PC-9 (cell line): Measurements from ENCODE around the gene TBC1D3I. TPM values are rescaled to one million over a fixed set of nuclear protein-coding genes. Genes with fewer than 3 reads are reported as not detected.

Experiments
- BruUV-seq: library from RNA; stranded (reverse); fragments of 400-500 nt; replicated peaks from 2 replicates; lab custom pipeline; 2021; lab: Mats Ljungman, UMichigan
- CTCF ChIA-PET: fragments of 300-600 bp; sonication (Branson Sonifier 250); formaldehyde crosslinking; loops from one replicate; lab custom pipeline; 2022; ENCODE audit warnings: antibody characterized with exemption; lab: Charles Lee
- POLR2A ChIA-PET: fragments of 300-600 bp; sonication (Branson Sonifier 250); formaldehyde crosslinking; loops from one replicate; lab custom pipeline; 2022; ENCODE audit warnings: antibody characterized with exemption; ENCODE audit not compliant: unreplicated experiment; lab: Charles Lee
- DNase-seq, 2 experiments: peaks; one replicate each; pipeline versions ENCODE4 v3.0.0 to v3.0.0-alpha.2; 2015 to 2022; ENCODE audit warnings: mixed read lengths in 1 of 2
- H2AFZ ChIP-seq: fragments of 200-600 bp; sonication (generic); 2 replicates; pipeline ENCODE4 v1.8.1; 2017; ENCODE audit warnings: antibody characterized with exemption
- H3F3A ChIP-seq: fragments of 200-600 bp; sonication (generic); 2 replicates; pipeline ENCODE4 v1.8.1; 2017; ENCODE audit warnings: antibody characterized with exemption, mild to moderate bottlenecking, low read depth; ENCODE audit not compliant: insufficient read depth
- H3K27ac ChIP-seq: fragments of 200-600 bp; sonication (generic); 2 replicates; pipeline ENCODE4 v1.6.1; 2016; ENCODE audit warnings: mixed run types
- H3K27me3 ChIP-seq: fragments of 200-600 bp; sonication (generic); 2 replicates; pipeline ENCODE4 v1.6.1; 2016; ENCODE audit warnings: low read depth, mixed run types; ENCODE audit not compliant: insufficient read depth
- H3K36me3 ChIP-seq: fragments of 200-600 bp; sonication (generic); 2 replicates; pipeline ENCODE4 v1.6.1; 2016; ENCODE audit warnings: low read depth, mixed run types
- H3K4me1 ChIP-seq: fragments of 200-600 bp; sonication (generic); replicated peaks from 2 replicates; pipeline ENCODE4 v1.6.1; 2016; ENCODE audit warnings: mixed run types; ENCODE audit not compliant: insufficient read depth
- H3K4me2 ChIP-seq: fragments of 200-600 bp; sonication (generic); 2 replicates; pipeline ENCODE4 v1.6.1; 2017; ENCODE audit warnings: mixed run types
- H3K4me3 ChIP-seq: fragments of 200-600 bp; sonication (generic); 2 replicates; pipeline ENCODE4 v1.6.1; 2016; ENCODE audit warnings: mixed run types
- H3K79me2 ChIP-seq: fragments of 200-600 bp; sonication (generic); 2 replicates; pipeline ENCODE4 v1.6.1; 2017; ENCODE audit warnings: low read depth, mixed run types
- H3K9me2 ChIP-seq: fragments of 200-600 bp; sonication (generic); 2 replicates; pipeline ENCODE4 v1.8.1; 2017; ENCODE audit warnings: mild to moderate bottlenecking; ENCODE audit not compliant: insufficient read depth
- H3K9me3 ChIP-seq: fragments of 200-600 bp; sonication (generic); 2 replicates; pipeline ENCODE4 v1.8.1; 2016; ENCODE audit warnings: low read depth; ENCODE audit not compliant: insufficient read depth
- H4K20me1 ChIP-seq: fragments of 200-600 bp; sonication (generic); 2 replicates; pipeline ENCODE4 v1.8.1; 2017; ENCODE audit not compliant: insufficient read depth
- CTCF ChIP-seq: fragments of 200-600 bp; sonication (generic); conservative IDR thresholded peaks from 2 replicates; pipeline ENCODE4 v1.6.1; 2017; ENCODE audit warnings: mixed run types, antibody characterized with exemption, mild to moderate bottlenecking, moderate library complexity
- EZH2 ChIP-seq: fragments of 200-600 bp; sonication (generic); IDR thresholded peaks from 2 replicates; pipeline ENCODE4 v1.8.0; 2017; ENCODE audit warnings: antibody characterized with exemption, low read depth
- intact Hi-C: fragments of 100-400 bp; cut with micrococcal nuclease; formaldehyde crosslinking; loops from one replicate; pipeline ENCODE4 v1.10.0; 2022; ENCODE audit not compliant: unreplicated experiment
- total RNA-seq: library from RNA; stranded (reverse); gene quantifications from 2 replicates; pipeline ENCODE4 v1.2.3, GENCODE V29; 2021

Gene TBC1D3I
- total RNA-seq, 1 experiment from 2014 or later: 0.81 TPM

- H3K79me2 ChIP-seq: no peaks in the 10 kb centered on the region
- H3K4me2 ChIP-seq: no peak overlapping the region
- no peaks in the 10 kb centered on the region for H4K20me1 ChIP-seq
- intact Hi-C loops: no loop called here
- H3F3A ChIP-seq: no peaks in the 10 kb centered on the region
- no peaks in the 10 kb centered on the region for H3K4me1 ChIP-seq
- DNase-seq: no peak
- POLR2A ChIA-PET: no interaction called here
- no peaks in the 10 kb centered on the region for H3K36me3 ChIP-seq
- BruUV-seq: no TSS peak
- no peak overlapping the region for H3K4me3 ChIP-seq
- TF ChIP-seq CTCF (no peak), EZH2 (no peak)
- no peak overlapping the region for H3K27ac ChIP-seq
- H3K9me3 ChIP-seq: no peaks in the 10 kb centered on the region
- H3K27me3 ChIP-seq: peaks cover 66% of the 10 kb centered on the region
- CTCF ChIA-PET: no interaction called here
- H2AFZ ChIP-seq: no peak overlapping the region
- no peaks in the 10 kb centered on the region for H3K9me2 ChIP-seq
These were observed 58.5 kb downstream of the TBC1D3I start for GRCh38 chr17:36205637-36206485.

- POLR2A ChIA-PET: no interaction called here
- intact Hi-C loops: no loop called here
- Histone ChIP-seq H3K36me3 (no peaks in the 10 kb centered on the region), H4K20me1 (no peaks in the 10 kb centered on the region), H3K4me1 (no peaks in the 10 kb centered on the region), H3F3A (no peaks in the 10 kb centered on the region), H3K79me2 (no peaks in the 10 kb centered on the region), H3K4me2 (no peak overlapping the region), H3K27ac (no peak overlapping the region), H3K9me2 (no peaks in the 10 kb centered on the region), H3K9me3 (no peaks in the 10 kb centered on the region), H3K27me3 (peaks cover 69% of the 10 kb centered on the region), H3K4me3 (no peak overlapping the region), H2AFZ (no peak overlapping the region)
- no peak for TF ChIP-seq CTCF
- no peak for TF ChIP-seq EZH2
- no TSS peak for BruUV-seq
- CTCF ChIA-PET: no interaction called here
- no peak for DNase-seq
These were observed 59.5 kb downstream of the TBC1D3I start for GRCh38 chr17:36204724-36205500.

Other genes with a start within 250 kb of the TBC1D3I start
- not detected in 2 replicates for gene CCL23, start 246.6 kb downstream of the TBC1D3I start, total RNA-seq
- not detected in 2 replicates for gene CCL18, start 200.3 kb downstream of the TBC1D3I start, total RNA-seq
- not detected in 2 replicates for gene CCL3, start 174.4 kb downstream of the TBC1D3I start, total RNA-seq
- gene CCL4, start 160.7 kb downstream of the TBC1D3I start, total RNA-seq: not detected in 2 replicates
- gene TBC1D3B, start 87.9 kb downstream of the TBC1D3I start, total RNA-seq: 13.8 and 18.6 TPM in 2 replicates
- gene CCL3L1, start 67.8 kb downstream of the TBC1D3I start, total RNA-seq: not detected in 2 replicates
- not detected in 2 replicates for gene CCL4L2, start 53.5 kb downstream of the TBC1D3I start, total RNA-seq
- not detected in 2 replicates for gene TBC1D3G, start 59.3 kb upstream of the TBC1D3I start, total RNA-seq
- gene TBC1D3H, start 123.9 kb upstream of the TBC1D3I start, total RNA-seq: not detected in 2 replicates
- gene ZNHIT3, start 222.1 kb upstream of the TBC1D3I start, total RNA-seq: 32.1 and 35.5 TPM in 2 replicates